ENCODE results near the gene DTD2.
"Not testable (repeated sequence)": the region's sequence is repeated elsewhere in the genome, so short reads cannot be mapped to it uniquely, and the experiment has no call there.

Gene DTD2

DNA sequence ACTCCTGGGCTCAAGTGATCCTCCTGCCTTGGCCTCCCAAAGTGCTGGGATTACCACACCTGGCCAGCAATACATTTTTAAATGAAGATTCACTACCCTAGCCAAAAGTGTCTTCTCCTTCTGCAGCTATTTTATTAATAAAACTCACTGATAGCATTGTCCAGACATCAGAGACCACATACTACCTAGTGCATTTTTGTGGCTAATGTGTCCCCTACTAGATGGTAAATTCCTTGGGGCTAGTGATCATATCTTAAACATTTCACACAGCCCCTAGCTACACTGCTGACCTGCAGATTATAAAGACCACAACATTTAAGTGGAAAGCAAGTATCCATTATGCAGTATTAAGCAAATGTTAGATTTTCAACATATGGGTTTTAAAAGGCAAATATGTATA lies 17.0 kb downstream of the DTD2 start (continued):
- TF ChIP-seq ZNF843 (tag by site-specific recombination; IDR thresholded peaks at IDR 0.05) (no peak), ZNF426 (tag by site-specific recombination; IDR thresholded peaks at IDR 0.05) (no peak), ZNF280D (tag by site-specific recombination; IDR thresholded peaks at IDR 0.05) (no peak), ZNF580 (tag by site-specific recombination; IDR thresholded peaks at IDR 0.05) (no peak), SETDB1 (IDR thresholded peaks at IDR 0.05; ENCODE audit: insufficient read length, low read length) (no peak), ZNF114 (tag by site-specific recombination; IDR thresholded peaks at IDR 0.05) (no peak), MYNN (tag by site-specific recombination; IDR thresholded peaks at IDR 0.05; ENCODE audit: borderline replicate concordance) (no peak), ZEB2 (tag by site-specific recombination; IDR thresholded peaks at IDR 0.05) (no peak), ZNF629 (tag by site-specific recombination; IDR thresholded peaks at IDR 0.05) (no peak)
- TF ChIP-seq, protein P1, sequence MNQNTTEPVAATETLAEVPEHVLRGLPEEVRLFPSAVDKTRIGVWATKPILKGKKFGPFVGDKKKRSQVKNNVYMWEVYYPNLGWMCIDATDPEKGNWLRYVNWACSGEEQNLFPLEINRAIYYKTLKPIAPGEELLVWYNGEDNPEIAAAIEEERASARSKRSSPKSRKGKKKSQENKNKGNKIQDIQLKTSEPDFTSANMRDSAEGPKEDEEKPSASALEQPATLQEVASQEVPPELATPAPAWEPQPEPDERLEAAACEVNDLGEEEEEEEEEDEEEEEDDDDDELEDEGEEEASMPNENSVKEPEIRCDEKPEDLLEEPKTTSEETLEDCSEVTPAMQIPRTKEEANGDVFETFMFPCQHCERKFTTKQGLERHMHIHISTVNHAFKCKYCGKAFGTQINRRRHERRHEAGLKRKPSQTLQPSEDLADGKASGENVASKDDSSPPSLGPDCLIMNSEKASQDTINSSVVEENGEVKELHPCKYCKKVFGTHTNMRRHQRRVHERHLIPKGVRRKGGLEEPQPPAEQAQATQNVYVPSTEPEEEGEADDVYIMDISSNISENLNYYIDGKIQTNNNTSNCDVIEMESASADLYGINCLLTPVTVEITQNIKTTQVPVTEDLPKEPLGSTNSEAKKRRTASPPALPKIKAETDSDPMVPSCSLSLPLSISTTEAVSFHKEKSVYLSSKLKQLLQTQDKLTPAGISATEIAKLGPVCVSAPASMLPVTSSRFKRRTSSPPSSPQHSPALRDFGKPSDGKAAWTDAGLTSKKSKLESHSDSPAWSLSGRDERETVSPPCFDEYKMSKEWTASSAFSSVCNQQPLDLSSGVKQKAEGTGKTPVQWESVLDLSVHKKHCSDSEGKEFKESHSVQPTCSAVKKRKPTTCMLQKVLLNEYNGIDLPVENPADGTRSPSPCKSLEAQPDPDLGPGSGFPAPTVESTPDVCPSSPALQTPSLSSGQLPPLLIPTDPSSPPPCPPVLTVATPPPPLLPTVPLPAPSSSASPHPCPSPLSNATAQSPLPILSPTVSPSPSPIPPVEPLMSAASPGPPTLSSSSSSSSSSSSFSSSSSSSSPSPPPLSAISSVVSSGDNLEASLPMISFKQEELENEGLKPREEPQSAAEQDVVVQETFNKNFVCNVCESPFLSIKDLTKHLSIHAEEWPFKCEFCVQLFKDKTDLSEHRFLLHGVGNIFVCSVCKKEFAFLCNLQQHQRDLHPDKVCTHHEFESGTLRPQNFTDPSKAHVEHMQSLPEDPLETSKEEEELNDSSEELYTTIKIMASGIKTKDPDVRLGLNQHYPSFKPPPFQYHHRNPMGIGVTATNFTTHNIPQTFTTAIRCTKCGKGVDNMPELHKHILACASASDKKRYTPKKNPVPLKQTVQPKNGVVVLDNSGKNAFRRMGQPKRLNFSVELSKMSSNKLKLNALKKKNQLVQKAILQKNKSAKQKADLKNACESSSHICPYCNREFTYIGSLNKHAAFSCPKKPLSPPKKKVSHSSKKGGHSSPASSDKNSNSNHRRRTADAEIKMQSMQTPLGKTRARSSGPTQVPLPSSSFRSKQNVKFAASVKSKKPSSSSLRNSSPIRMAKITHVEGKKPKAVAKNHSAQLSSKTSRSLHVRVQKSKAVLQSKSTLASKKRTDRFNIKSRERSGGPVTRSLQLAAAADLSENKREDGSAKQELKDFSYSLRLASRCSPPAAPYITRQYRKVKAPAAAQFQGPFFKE (tag by site-specific recombination; IDR thresholded peaks at IDR 0.05; ENCODE audit: borderline replicate concordance): no peak

DNA sequence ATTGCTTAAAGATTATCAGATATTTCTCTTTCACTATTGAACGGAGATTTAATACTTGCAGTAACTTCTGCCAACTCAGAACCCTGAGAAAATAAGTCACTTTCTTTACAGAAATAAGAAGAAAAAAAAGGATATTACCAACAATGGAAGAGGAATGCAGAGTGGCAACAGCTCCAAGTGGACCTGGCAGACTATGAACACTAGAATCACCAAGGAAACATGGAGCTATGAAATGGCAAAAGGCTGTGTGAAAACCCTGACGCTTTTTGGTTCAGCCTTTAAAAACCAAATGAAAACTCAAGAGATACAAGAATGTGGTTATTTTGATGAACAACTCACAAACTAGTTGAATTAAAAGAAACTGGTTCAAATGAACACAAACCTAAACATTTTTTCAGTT lies 17.7 kb downstream of the DTD2 start:
- TF ChIP-seq HOXD13 (CRISPR knock-in tag; IDR thresholded peaks at IDR 0.05; ENCODE audit: borderline replicate concordance) (no peak), ZNF561 (tag by site-specific recombination; IDR thresholded peaks at IDR 0.05; ENCODE audit: borderline replicate concordance) (no peak), ZNF398 (tag by site-specific recombination; IDR thresholded peaks at IDR 0.05) (no peak), SALL2 (tag by site-specific recombination; IDR thresholded peaks at IDR 0.05; ENCODE audit: borderline replicate concordance) (no peak), ZNF10 (tag by site-specific recombination; IDR thresholded peaks at IDR 0.05) (no peak), REPIN1 (tag by site-specific recombination; IDR thresholded peaks at IDR 0.05; ENCODE audit: low read depth) (no peak), ZSCAN4 (tag by site-specific recombination; IDR thresholded peaks at IDR 0.05) (no peak)
- TF ChIP-seq, protein P2, sequence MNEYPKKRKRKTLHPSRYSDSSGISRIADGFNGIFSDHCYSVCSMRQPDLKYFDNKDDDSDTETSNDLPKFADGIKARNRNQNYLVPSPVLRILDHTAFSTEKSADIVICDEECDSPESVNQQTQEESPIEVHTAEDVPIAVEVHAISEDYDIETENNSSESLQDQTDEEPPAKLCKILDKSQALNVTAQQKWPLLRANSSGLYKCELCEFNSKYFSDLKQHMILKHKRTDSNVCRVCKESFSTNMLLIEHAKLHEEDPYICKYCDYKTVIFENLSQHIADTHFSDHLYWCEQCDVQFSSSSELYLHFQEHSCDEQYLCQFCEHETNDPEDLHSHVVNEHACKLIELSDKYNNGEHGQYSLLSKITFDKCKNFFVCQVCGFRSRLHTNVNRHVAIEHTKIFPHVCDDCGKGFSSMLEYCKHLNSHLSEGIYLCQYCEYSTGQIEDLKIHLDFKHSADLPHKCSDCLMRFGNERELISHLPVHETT (tag by site-specific recombination; IDR thresholded peaks at IDR 0.05): no peak
- POLR2A ChIA-PET: interaction anchor here (1.4 kb wide), 1 partner anchor 19 kb away, joined by 3 read pairs; the partner anchor contains the start of gene HEATR5A

GRCh38 chr14:31437045-31437691 lies 20.1 kb downstream of the DTD2 start:
- CTCF ChIA-PET; POLR2A ChIA-PET; H3K9me3 ChIP-seq (ENCODE audit: control insufficient read depth, insufficient read depth, low read depth, low read length); H3K4me1 ChIP-seq (ENCODE audit: control insufficient read depth, insufficient read depth, low read length); H3K36me3 ChIP-seq (ENCODE audit: control insufficient read depth in 2 of 2, insufficient read depth in 1 of 2, low read length in 2 of 2); H3K27ac ChIP-seq (ENCODE audit: extremely low read depth, low read depth, low read length); H3K4me3 ChIP-seq (ENCODE audit: low read depth, low read length): not testable (repeated sequence)

More for the DNA sequence above, 17.7 kb downstream of the DTD2 start:
- H3K27ac ChIP-seq (ENCODE audit: extremely low read depth, low read depth, low read length): no peak overlapping the region
- H3K4me1 ChIP-seq (ENCODE audit: control insufficient read depth, insufficient read depth, low read length): no peaks in the 10 kb centered on the region
- H3K36me3 ChIP-seq (ENCODE audit: control insufficient read depth in 2 of 2, insufficient read depth in 1 of 2, low read length in 2 of 2): no peaks in the 10 kb centered on the region
- no peaks in the 10 kb centered on the region for H3K9me3 ChIP-seq (ENCODE audit: control insufficient read depth, insufficient read depth, low read depth, low read length)
- H3K4me3 ChIP-seq (ENCODE audit: low read depth, low read length): no peak overlapping the region
- CTCF ChIA-PET: no interaction called here
